GM08714 (cell line): ENCODE measurements around the gene PGBD5.

Experiments used
- H3K4me3 ChIP-seq: fragments of 200-500 bp; sonication (Bioruptor generic); 2 replicates; pipeline ENCODE4 v1.5.1; 2014; ENCODE audit warnings: mild to moderate bottlenecking, low read length, inconsistent platforms
- ZNF274 ChIP-seq: IDR thresholded peaks from 2 replicates; pipeline ENCODE4 v1.6.1; 2012; ENCODE audit warnings: mild to moderate bottlenecking, low read depth, low read length

Gene PGBD5

DNA sequence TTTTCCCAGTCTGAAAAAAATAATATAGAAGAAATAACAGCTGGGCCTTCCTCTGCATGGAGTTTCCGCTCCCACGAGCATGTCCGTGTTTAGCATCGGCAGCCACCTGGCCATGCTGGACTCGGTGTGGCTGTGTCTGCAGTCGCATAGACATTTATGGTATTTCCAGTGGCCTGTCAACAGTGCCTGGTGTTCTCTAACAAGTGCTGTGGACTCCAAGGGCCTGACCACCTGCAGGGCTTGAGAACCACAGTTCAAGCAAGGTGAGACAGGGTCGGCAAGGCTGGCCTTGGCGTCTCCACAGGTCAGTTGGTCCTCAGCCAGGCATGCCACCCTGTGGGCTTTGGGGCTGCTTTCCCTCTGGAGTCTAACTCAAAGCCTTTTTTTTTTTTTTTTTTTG is 124.8 kb downstream of the PGBD5 start:
- no peak for TF ChIP-seq ZNF274
- no peak overlapping the region for H3K4me3 ChIP-seq

GRCh38 chr1:230300322-230301301 is 125.5 kb downstream of the PGBD5 start:
- H3K4me3 ChIP-seq = no peak overlapping the region
- TF ChIP-seq ZNF274 = no peak

DNA sequence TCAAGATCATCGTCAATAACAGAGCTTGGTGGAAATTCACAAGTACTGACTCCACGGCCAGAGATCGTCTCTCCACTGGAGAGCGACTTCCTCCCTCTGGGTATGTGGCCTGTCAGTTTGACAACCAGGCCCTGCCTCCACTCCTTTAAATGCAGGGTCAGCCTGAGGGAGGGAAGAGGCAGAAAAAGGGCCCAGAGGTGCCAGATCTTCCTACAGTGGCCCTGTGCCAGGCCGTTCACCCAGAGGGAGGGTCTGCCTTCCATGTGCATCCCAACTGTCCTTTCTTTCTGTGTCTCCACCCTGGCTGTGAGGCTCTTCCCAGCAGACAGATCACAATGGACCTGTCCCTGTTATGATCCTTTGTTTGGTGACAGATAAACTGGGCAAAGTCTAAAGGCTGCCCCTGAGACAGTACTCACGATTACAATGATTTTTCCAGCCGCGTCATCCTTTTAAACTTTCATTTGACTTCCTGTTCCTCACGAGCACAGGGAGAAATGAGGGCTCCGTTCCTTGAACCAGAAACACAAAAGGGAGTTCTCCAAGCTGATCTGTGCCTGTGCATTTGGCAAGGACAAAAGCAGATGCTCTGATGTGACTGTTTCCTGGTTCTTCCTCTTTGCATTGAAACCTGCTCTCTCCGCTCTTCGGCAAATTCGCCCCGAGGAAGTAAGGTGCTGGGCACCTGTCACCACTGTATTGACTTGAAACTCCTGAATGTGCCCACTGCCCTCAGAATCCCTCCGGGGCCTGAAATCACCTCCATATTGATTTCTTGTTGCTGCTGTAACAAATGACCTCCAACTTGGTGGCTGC is 126.7 kb downstream of the PGBD5 start:
- H3K4me3 ChIP-seq = no peak overlapping the region
- no peak for TF ChIP-seq ZNF274

DNA sequence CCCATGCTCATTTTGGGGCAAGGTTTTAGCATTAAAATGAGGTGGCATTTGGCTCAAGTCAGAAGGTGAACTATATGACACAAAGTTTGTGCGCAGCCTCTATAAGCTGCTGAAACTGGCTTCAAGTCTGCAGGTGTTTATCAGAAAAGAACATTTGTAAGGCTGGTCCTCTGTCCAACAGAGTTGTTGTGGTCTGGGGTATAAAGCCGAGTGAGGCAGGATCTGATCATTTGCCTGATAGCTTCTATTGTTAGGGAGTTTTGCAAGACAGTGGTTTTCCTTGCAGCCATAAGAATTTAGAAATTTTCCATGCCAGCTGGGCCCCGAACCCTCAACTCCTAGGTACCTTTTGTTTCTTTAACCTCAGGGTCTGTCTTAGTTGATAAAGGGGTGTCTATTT is 130.8 kb downstream of the PGBD5 start:
- TF ChIP-seq ZNF274 = no peak
- H3K4me3 ChIP-seq = no peak overlapping the region

DNA sequence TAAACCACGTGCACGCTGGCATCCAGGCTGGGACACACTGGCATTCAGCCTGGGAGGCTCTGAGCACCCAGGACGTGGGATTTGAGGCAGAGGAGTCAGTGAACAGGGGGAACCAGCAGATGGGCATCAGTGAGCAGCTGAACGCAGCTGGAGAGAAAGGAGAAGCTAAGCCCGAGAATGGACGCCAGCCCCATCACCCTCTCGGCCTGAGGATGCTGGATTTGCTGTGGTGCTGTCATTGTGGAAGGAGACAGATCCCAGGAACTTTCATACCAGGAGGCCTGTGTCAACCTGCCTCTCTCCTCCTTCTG is 132.8 kb downstream of the PGBD5 start:
- no peak for TF ChIP-seq ZNF274
- H3K4me3 ChIP-seq = no peak overlapping the region

- H3K4me3 ChIP-seq = no peak overlapping the region
- no peak for TF ChIP-seq ZNF274
Measured at GRCh38 chr1:230292689-230293389, 133.3 kb downstream of the PGBD5 start.

DNA sequence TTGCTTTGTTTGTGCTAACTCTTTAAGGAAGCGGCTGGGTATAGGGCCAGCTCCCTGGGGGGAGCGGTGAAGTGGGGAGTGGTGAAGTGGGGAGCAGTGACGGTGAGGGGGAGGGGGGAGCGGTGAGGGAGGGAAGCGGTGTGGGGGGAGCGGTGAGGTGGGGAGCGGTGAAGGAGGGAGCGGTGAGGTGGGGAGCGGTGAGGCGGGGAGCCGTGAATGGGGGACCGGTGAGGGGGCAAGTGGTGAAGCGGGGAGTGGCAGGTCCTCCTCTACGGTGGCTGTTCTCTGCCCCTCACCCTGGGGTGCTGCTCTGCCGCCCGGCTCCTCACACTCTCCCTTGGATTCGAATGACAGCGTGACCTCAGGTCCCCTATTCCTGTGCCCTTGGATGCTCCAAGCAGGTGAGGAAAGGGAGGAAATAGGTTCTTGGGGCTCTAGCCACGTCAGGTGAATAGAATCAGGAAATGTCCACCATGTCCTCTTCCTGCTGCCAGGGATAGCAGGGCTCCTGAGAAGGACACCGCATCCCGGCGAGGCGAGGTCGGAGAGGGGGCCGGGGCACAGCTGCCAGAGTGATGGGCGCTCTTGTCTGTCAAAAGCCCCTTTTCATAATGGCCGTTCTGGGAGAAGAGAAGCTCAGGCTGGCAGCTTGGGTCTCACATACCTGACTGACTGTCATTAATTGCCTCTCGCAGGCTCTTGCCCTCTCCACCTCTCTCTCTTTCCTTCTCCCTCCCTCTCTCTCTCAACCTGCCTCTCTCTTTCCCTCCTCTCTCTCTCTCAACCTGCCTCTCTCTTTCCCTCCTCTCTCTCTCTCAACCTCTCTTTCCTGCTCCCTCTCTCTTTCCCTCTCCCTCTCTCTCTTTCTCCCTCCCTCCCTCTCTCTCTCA is 134.2 kb downstream of the PGBD5 start:
- no peak for TF ChIP-seq ZNF274
- no peak overlapping the region for H3K4me3 ChIP-seq

DNA sequence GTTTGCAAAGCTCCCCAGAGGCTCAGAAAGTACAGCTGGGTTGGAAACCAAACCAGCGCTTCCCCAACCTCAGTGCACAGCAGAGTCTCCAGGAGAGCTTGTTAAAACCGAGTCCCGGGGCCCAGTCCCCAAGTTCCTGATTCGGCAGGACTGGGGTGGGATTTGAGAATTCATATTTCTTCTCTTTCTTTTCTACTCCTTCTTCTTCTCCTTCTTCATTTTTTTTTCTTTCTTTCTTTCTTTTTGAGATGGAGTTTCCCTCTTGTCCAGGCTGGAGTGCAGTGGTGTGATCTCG is 136.8 kb downstream of the PGBD5 start:
- no peak overlapping the region for H3K4me3 ChIP-seq
- no peak for TF ChIP-seq ZNF274

GRCh38 chr1:230288641-230289349 is 137.3 kb downstream of the PGBD5 start:
- no peak overlapping the region for H3K4me3 ChIP-seq
- TF ChIP-seq ZNF274 = no peak

GRCh38 chr1:230287674-230288315 is 138.3 kb downstream of the PGBD5 start:
- no peak overlapping the region for H3K4me3 ChIP-seq

GRCh38 chr1:230286890-230287269 is 139.3 kb downstream of the PGBD5 start:
- H3K4me3 ChIP-seq = no peak overlapping the region
- TF ChIP-seq ZNF274 = no peak

More at GRCh38 chr1:230287674-230288315, 138.3 kb downstream of the PGBD5 start:
- no peak for TF ChIP-seq ZNF274

- no peak overlapping the region for H3K4me3 ChIP-seq
- no peak for TF ChIP-seq ZNF274
Measured at GRCh38 chr1:230286166-230286889, 139.8 kb downstream of the PGBD5 start.
